Esophagus squamous epithelium (tissue), 5 donors: Measurements from ENCODE around the gene LGALS1. TPM values are rescaled to one million over a fixed set of nuclear protein-coding genes. Genes with fewer than 3 reads are reported as not detected.

Experiments used
- DNase-seq: peaks from one replicate; lab custom pipeline; 2025; lab: John Stamatoyannopoulos, UW
- H3K27ac ChIP-seq, 4 donors: fragments of 200-600 bp; sonication (generic); one replicate each; pipeline ENCODE4 v1.5.1; 2016 to 2019; ENCODE audit warnings: mild to moderate bottlenecking in 1 of 4
- H3K27me3 ChIP-seq, 4 donors: fragments of 200-600 bp; sonication (generic); 1 replicate in 3 of 4; 2 replicates in 1 of 4; pipeline versions ENCODE4 v1.5.1 to v1.6.0; 2017 to 2021; ENCODE audit warnings: antibody characterized with exemption in 1 of 4
- H3K36me3 ChIP-seq, 3 donors: fragments of 200-600 bp; sonication (generic); one replicate each; pipeline ENCODE4 v1.5.1; 2016 to 2019
- H3K4me1 ChIP-seq, 3 donors: fragments of 200-600 bp; sonication (generic); one replicate each; pipeline ENCODE4 v1.5.1; 2017 to 2019
- H3K4me3 ChIP-seq, 4 donors: fragments of 200-600 bp; sonication (generic); 1 replicate in 3 of 4; 2 replicates in 1 of 4; pipeline ENCODE4 v1.5.1; 2016 to 2019; ENCODE audit warnings: mild to moderate bottlenecking in 2 of 4, moderate library complexity in 1 of 4
- H3K9me3 ChIP-seq, 3 donors: fragments of 200-600 bp; sonication (generic); one replicate each; pipeline ENCODE4 v1.5.1; 2016 to 2019
- POLR2A ChIP-seq, 4 donors: fragments of 450-650 bp; IDR thresholded peaks; one replicate each; pipeline ENCODE4 v1.6.1; 2017; ENCODE audit warnings: antibody characterized with exemption in 4 of 4, mild to moderate bottlenecking in 4 of 4, moderate library complexity in 3 of 4
- WGBS, 2 donors: methylation state at CpG; one replicate each; pipeline ENCODE4 v1.1.5; 2018; 5-methylcytosine and 5-hydroxymethylcytosine counted together
- intact Hi-C: fragments of 100-400 bp; cut with DNase I; formaldehyde crosslinking; loops from one replicate; pipeline ENCODE4 v1.15.0; 2022
- total RNA-seq, 4 donors: library from RNA; depleted of rRNA; stranded (reverse); fragments of >200 nt; gene quantifications; one replicate each; pipeline ENCODE4 v1.1.0, GENCODE V29; 2016
- TF ChIP-seq, protein P1 (sequence below), 6 experiments: fragments of 450-650 bp in 4 of 6; fragments of 200-600 bp in 2 of 6; sonication (generic) in 2 of 6; IDR thresholded peaks; one replicate each; pipeline ENCODE4 v1.5.1; 2016 to 2019; ENCODE audit warnings: antibody characterized with exemption in 6 of 6, mild to moderate bottlenecking in 4 of 6, moderate library complexity in 4 of 6
- donor health status: DM: yes; HTN: yes; CAD: no.

Gene LGALS1
- total RNA-seq, 4 donors from 2014 or later: 25.4 to 261 (median 92.3) TPM

DNA sequence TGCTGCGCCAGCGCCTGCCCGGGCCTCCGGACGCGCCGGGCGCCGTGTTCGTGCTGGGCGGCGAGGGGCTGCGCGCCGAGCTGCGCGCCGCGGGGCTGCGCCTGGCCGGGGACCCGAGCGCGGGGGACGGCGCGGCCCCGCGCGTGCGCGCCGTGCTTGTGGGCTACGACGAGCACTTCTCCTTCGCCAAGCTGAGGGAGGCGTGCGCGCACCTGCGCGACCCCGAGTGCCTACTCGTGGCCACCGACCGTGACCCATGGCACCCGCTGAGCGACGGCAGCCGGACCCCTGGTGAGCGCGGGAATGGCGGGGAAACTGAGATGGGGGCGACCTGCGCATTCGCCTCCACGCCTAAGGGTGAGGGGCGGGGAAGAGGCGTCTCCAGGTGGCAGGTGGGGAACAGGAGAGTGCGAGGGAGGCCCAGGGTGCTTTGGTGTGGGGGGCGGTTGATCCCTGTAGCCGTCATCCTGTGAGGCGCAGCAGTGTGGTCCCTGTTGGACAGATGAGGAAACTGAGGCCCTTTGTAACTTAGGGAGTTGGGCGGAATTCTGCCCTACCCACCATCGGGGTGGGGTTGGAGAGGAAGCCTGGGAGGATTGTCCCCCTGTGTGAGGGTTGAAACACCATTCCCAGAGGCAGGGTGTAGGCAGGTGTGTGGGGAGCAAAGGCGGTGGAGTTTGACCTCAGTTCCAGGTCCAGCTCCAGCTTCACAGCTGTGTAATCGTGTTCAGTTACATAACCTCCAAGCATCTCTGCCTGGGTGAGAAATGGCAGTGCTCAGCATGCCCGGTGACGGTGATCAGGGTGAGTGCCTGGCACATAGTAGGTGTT is 16.2 kb upstream of the LGALS1 start:
- DNase-seq: no peak
- H3K4me1 ChIP-seq: peaks cover 26 to 44% (median 28%) of the 10 kb centered on the region in 3 donors
- 7 to 23% methylated on average over 8 to 13 of the region's 68 CpGs for WGBS, 2 donors

DNA sequence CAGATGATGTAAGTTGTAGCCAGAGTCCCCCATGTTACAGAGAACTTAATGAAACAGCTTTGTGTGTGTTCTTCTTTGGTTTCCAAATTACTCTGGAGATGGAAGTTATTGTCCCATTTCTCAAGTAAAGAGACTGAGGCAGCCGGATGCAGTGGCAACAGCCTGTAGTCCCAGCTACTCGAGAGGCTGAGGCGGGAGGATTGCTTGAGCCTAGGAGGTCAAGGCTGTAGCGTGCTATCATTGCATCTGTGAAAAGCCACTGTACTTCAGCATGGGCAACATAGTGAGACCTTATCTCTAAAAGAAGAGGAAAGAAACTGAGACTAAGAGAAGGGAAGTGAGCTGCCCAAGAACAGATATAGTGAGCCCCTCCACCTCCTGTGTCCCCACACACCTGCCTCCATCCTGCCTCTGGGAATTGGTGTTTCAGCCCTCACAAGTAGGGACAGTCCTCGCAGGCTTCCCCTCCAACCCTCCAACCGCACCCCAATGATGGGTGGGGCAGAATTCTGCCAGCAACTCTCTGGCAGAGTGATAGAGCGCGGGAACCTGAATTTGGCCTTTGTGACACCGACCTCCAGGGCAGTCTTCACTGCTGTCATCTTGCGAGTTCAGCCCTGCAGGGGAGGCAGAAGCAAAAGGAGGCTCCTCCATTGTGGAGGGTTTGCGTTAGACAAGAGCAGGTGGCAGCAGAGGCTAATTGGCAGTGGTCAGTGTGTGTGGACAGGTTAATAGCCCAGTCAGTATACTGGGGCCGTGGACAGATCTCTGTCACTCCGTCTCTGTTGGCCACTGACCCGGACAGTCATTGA is 15.3 kb upstream of the LGALS1 start:
- Histone ChIP-seq H3K36me3 (peaks cover 0 to 6% (median 0%) of the 10 kb centered on the region in 3 donors), H3K4me1 (peaks cover 26 to 44% (median 28%) of the 10 kb centered on the region in 3 donors), H3K27me3 (no peaks in the 10 kb centered on the region), H3K27ac (peak overlapping the region in 3 of 4 donors; percentile 59 to 87 (median 80)), H3K9me3 (no peaks in the 10 kb centered on the region), H3K4me3 (peak overlapping the region in 3 of 4 donors; percentile 57 to 86 (median 72))
- DNase-seq: no peak
- intact Hi-C loops: no loop called here
- TF ChIP-seq, protein P1, sequence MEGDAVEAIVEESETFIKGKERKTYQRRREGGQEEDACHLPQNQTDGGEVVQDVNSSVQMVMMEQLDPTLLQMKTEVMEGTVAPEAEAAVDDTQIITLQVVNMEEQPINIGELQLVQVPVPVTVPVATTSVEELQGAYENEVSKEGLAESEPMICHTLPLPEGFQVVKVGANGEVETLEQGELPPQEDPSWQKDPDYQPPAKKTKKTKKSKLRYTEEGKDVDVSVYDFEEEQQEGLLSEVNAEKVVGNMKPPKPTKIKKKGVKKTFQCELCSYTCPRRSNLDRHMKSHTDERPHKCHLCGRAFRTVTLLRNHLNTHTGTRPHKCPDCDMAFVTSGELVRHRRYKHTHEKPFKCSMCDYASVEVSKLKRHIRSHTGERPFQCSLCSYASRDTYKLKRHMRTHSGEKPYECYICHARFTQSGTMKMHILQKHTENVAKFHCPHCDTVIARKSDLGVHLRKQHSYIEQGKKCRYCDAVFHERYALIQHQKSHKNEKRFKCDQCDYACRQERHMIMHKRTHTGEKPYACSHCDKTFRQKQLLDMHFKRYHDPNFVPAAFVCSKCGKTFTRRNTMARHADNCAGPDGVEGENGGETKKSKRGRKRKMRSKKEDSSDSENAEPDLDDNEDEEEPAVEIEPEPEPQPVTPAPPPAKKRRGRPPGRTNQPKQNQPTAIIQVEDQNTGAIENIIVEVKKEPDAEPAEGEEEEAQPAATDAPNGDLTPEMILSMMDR (IDR thresholded peaks at IDR 0.05): no peak
- TF ChIP-seq POLR2A (IDR thresholded peaks at IDR 0.05): no peak
- 49 to 76% methylated on average over 10 to 11 of the region's 14 CpGs for WGBS, 2 donors

More for the DNA sequence above, 16.2 kb upstream of the LGALS1 start:
- Histone ChIP-seq H3K36me3 (peaks cover 0 to 15% (median 2%) of the 10 kb centered on the region in 3 donors), H3K4me3 (peak overlapping the region; percentile 48 to 86 (median 64)), H3K27ac (peak overlapping the region; percentile 43 to 87 (median 74)), H3K9me3 (no peaks in the 10 kb centered on the region), H3K27me3 (no peaks in the 10 kb centered on the region)
- TF ChIP-seq, protein P1 (IDR thresholded peaks at IDR 0.05): no peak
- no peak for TF ChIP-seq POLR2A (IDR thresholded peaks at IDR 0.05)
- intact Hi-C loops: no loop called here

DNA sequence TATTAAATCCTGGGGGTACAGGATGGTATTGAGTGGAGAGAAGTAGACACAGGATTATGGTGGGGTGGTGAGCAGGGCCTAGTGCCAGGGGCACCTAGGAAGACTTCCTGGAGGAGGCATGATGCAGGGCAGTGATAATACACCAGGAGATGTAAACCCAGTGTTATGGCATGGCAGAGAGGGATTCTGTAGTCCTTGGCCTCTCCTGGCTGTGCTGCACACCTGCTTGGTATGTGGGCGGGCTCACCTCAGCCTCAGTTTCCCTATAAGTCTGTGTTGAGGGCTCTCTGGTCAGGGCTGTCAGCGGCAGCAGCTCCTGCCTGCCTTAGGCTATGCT is 14.8 kb upstream of the LGALS1 start:
- peaks cover 26 to 44% (median 28%) of the 10 kb centered on the region in 3 donors for H3K4me1 ChIP-seq
- peaks cover 0 to 5% (median 0%) of the 10 kb centered on the region in 3 donors for H3K36me3 ChIP-seq
- no peak overlapping the region for H3K4me3 ChIP-seq
- H3K27me3 ChIP-seq: no peaks in the 10 kb centered on the region
- intact Hi-C loops: no loop called here
- peak overlapping the region in 3 of 4 donors; percentile 59 to 80 (median 79) for H3K27ac ChIP-seq
- WGBS, 2 donors: 71 to 80% methylated on average over 1 to 2 of the region's 2 CpGs
- TF ChIP-seq, protein P1 (IDR thresholded peaks at IDR 0.05): no peak
- no peak for TF ChIP-seq POLR2A (IDR thresholded peaks at IDR 0.05)
- DNase-seq: no peak
- H3K9me3 ChIP-seq: no peaks in the 10 kb centered on the region

DNA sequence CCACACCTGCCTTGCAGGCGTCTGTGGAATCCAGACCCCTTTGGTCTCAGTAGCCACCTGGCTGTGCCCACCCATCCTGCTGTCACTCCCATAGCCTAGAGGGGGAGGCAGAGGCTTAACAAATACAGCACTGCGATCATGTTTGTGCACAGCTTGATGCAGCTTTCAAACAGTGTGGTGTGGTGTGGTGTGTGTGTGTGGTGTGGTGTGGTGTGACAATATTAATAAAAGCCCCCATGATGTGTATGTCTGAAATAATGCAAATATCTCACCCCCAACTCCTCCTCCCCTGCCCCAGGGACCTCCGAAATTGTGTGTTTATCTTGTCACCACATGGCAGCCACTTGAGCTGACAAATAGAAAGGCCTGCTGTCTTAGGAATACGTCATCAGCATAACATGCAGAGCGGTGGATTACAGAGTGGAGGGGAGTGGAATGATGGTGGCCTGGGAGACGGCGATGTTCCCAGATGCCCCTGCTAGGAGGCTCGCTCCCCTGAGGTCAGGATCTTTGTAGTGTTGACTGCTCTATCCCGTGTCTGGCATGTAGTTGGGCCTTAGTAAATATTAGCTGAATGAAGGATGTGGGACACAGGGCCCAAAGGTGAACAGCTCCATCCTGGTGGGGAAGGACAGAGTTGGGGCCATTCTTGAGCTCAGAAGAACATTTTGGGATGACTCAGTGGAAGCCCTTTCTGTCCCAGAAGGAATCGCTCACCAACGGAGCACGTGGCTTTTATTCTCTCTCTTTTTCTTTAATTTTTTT is 14.1 kb upstream of the LGALS1 start:
- Histone ChIP-seq H3K36me3 (peaks cover 0 to 11% (median 0%) of the 10 kb centered on the region in 3 donors), H3K27me3 (no peaks in the 10 kb centered on the region), H3K27ac (peak overlapping the region; percentile 14 to 80 (median 69)), H3K4me3 (no peak overlapping the region), H3K9me3 (no peaks in the 10 kb centered on the region), H3K4me1 (peaks cover 26 to 44% (median 28%) of the 10 kb centered on the region in 3 donors)
- 51 to 74% methylated on average over 8 to 12 of the region's 12 CpGs for WGBS, 2 donors
- no peak for TF ChIP-seq POLR2A (IDR thresholded peaks at IDR 0.05)
- TF ChIP-seq, protein P1 (IDR thresholded peaks at IDR 0.05): no peak
- DNase-seq: no peak
- intact Hi-C loops: no loop called here
